ENCODE results near the gene ELMO1. TPM values are rescaled to one million over a fixed set of nuclear protein-coding genes. Genes with fewer than 3 reads are reported as not detected.

ELMO1 gene
- total and polyA plus RNA-seq, 2 experiments from 2014 or later, result 6.5 to 24.9 TPM

- TF ChIP-seq, protein P1, sequence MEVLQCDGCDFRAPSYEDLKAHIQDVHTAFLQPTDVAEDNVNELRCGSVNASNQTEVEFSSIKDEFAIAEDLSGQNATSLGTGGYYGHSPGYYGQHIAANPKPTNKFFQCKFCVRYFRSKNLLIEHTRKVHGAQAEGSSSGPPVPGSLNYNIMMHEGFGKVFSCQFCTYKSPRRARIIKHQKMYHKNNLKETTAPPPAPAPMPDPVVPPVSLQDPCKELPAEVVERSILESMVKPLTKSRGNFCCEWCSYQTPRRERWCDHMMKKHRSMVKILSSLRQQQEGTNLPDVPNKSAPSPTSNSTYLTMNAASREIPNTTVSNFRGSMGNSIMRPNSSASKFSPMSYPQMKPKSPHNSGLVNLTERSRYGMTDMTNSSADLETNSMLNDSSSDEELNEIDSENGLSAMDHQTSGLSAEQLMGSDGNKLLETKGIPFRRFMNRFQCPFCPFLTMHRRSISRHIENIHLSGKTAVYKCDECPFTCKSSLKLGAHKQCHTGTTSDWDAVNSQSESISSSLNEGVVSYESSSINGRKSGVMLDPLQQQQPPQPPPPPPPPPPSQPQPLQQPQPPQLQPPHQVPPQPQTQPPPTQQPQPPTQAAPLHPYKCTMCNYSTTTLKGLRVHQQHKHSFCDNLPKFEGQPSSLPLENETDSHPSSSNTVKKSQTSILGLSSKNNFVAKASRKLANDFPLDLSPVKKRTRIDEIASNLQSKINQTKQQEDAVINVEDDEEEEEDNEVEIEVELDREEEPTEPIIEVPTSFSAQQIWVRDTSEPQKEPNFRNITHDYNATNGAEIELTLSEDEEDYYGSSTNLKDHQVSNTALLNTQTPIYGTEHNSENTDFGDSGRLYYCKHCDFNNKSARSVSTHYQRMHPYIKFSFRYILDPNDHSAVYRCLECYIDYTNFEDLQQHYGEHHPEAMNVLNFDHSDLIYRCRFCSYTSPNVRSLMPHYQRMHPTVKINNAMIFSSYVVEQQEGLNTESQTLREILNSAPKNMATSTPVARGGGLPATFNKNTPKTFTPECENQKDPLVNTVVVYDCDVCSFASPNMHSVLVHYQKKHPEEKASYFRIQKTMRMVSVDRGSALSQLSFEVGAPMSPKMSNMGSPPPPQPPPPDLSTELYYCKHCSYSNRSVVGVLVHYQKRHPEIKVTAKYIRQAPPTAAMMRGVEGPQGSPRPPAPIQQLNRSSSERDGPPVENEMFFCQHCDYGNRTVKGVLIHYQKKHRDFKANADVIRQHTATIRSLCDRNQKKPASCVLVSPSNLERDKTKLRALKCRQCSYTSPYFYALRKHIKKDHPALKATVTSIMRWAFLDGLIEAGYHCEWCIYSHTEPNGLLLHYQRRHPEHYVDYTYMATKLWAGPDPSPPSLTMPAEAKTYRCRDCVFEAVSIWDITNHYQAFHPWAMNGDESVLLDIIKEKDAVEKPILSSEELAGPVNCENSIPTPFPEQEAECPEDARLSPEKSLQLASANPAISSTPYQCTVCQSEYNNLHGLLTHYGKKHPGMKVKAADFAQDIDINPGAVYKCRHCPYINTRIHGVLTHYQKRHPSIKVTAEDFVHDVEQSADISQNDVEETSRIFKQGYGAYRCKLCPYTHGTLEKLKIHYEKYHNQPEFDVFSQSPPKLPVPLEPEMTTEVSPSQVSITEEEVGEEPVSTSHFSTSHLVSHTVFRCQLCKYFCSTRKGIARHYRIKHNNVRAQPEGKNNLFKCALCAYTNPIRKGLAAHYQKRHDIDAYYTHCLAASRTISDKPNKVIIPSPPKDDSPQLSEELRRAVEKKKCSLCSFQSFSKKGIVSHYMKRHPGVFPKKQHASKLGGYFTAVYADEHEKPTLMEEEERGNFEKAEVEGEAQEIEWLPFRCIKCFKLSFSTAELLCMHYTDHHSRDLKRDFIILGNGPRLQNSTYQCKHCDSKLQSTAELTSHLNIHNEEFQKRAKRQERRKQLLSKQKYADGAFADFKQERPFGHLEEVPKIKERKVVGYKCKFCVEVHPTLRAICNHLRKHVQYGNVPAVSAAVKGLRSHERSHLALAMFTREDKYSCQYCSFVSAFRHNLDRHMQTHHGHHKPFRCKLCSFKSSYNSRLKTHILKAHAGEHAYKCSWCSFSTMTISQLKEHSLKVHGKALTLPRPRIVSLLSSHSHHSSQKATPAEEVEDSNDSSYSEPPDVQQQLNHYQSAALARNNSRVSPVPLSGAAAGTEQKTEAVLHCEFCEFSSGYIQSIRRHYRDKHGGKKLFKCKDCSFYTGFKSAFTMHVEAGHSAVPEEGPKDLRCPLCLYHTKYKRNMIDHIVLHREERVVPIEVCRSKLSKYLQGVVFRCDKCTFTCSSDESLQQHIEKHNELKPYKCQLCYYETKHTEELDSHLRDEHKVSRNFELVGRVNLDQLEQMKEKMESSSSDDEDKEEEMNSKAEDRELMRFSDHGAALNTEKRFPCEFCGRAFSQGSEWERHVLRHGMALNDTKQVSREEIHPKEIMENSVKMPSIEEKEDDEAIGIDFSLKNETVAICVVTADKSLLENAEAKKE (CRISPR knock-in tag; IDR thresholded peaks at IDR 0.05), result no peak
- TF ChIP-seq CREB1 (CRISPR knock-in tag; IDR thresholded peaks at IDR 0.05; ENCODE audit: low read depth) (no peak), ZNF331 (CRISPR knock-in tag; IDR thresholded peaks at IDR 0.05; ENCODE audit: low read depth) (no peak), EZH2 (IDR thresholded peaks at IDR 0.05; ENCODE audit: low read depth, unreplicated experiment) (no peak), ETS1 (IDR thresholded peaks at IDR 0.05) (no peak), CTCF (conservative IDR thresholded peaks at IDR 0.05; ENCODE audit: low read depth in 2 of 2) (no peak), ZNF114 (CRISPR knock-in tag; IDR thresholded peaks at IDR 0.05) (no peak)
Observed at GRCh38 chr7:37476881-37477450, 28.3 kb upstream of the ELMO1 start (continued).

Measured in GM23338 (cell line).